ENCODE results near the gene RGSL1. TPM values are rescaled to one million over a fixed set of nuclear protein-coding genes. Genes with fewer than 3 reads are reported as not detected.

RGSL1 gene
- total RNA-seq, 1 donor from 2014 or later, result not detected

- Histone ChIP-seq H3K9me3 (ENCODE audit: control insufficient read depth in 3 of 3, low read length in 3 of 3) (no peaks in the 10 kb centered on the region), H3K27ac (ENCODE audit: low read depth, low read length) (no peak overlapping the region), H3K4me1 (ENCODE audit: control insufficient read depth in 3 of 3, insufficient read depth in 3 of 3, low read length in 3 of 3) (peaks cover 0 to 5% (median 0%) of the 10 kb centered on the region in 3 donors), H3K36me3 (ENCODE audit: control insufficient read depth in 3 of 3, insufficient read depth in 3 of 3, low read length in 3 of 3) (peaks cover 10 to 27% (median 25%) of the 10 kb centered on the region in 3 donors), H3K9ac (ENCODE audit: low read depth in 1 of 3, low read length in 3 of 3) (no peak overlapping the region), H3K27me3 (ENCODE audit: control insufficient read depth in 3 of 3, insufficient read depth in 3 of 3, low read length in 3 of 3) (no peaks in the 10 kb centered on the region), H3K4me3 (ENCODE audit: low read length in 3 of 3) (no peak overlapping the region)
These were observed 125.7 kb downstream of the RGSL1 start for GRCh38 chr1:182575540-182576149.

- Histone ChIP-seq H3K9me3 (ENCODE audit: control insufficient read depth in 3 of 3, low read length in 3 of 3) (no peaks in the 10 kb centered on the region), H3K9ac (ENCODE audit: low read depth in 1 of 3, low read length in 3 of 3) (no peak overlapping the region), H3K27ac (ENCODE audit: low read depth, low read length) (no peak overlapping the region), H3K4me3 (ENCODE audit: low read length in 3 of 3) (no peak overlapping the region), H3K36me3 (ENCODE audit: control insufficient read depth in 3 of 3, insufficient read depth in 3 of 3, low read length in 3 of 3) (peaks cover 10 to 36% (median 34%) of the 10 kb centered on the region in 3 donors), H3K4me1 (ENCODE audit: control insufficient read depth in 3 of 3, insufficient read depth in 3 of 3, low read length in 3 of 3) (peaks cover 0 to 9% (median 0%) of the 10 kb centered on the region in 3 donors), H3K27me3 (ENCODE audit: control insufficient read depth in 3 of 3, insufficient read depth in 3 of 3, low read length in 3 of 3) (no peaks in the 10 kb centered on the region)
These were observed 130.8 kb downstream of the RGSL1 start for GRCh38 chr1:182580736-182581135.

GRCh38 chr1:182584746-182585145 lies 134.8 kb downstream of the RGSL1 start:
- H3K4me3 ChIP-seq (ENCODE audit: low read length in 3 of 3), result no peak overlapping the region
- H3K27me3 ChIP-seq (ENCODE audit: control insufficient read depth in 3 of 3, insufficient read depth in 3 of 3, low read length in 3 of 3), result no peaks in the 10 kb centered on the region
- peaks cover 9 to 21% (median 11%) of the 10 kb centered on the region in 3 donors for H3K4me1 ChIP-seq (ENCODE audit: control insufficient read depth in 3 of 3, insufficient read depth in 3 of 3, low read length in 3 of 3)
- H3K9me3 ChIP-seq (ENCODE audit: control insufficient read depth in 3 of 3, low read length in 3 of 3), result no peaks in the 10 kb centered on the region
- H3K27ac ChIP-seq (ENCODE audit: low read depth, low read length), result no peak overlapping the region
- peaks cover 11 to 34% (median 31%) of the 10 kb centered on the region in 3 donors for H3K36me3 ChIP-seq (ENCODE audit: control insufficient read depth in 3 of 3, insufficient read depth in 3 of 3, low read length in 3 of 3)
- H3K9ac ChIP-seq (ENCODE audit: low read depth in 1 of 3, low read length in 3 of 3), result no peak overlapping the region

GRCh38 chr1:182586380-182586779 lies 136.4 kb downstream of the RGSL1 start:
- Histone ChIP-seq H3K27ac (ENCODE audit: low read depth, low read length) (no peak overlapping the region), H3K4me3 (ENCODE audit: low read length in 3 of 3) (no peak overlapping the region), H3K27me3 (ENCODE audit: control insufficient read depth in 3 of 3, insufficient read depth in 3 of 3, low read length in 3 of 3) (no peaks in the 10 kb centered on the region), H3K9me3 (ENCODE audit: control insufficient read depth in 3 of 3, low read length in 3 of 3) (no peaks in the 10 kb centered on the region), H3K9ac (ENCODE audit: low read depth in 1 of 3, low read length in 3 of 3) (no peak overlapping the region), H3K4me1 (ENCODE audit: control insufficient read depth in 3 of 3, insufficient read depth in 3 of 3, low read length in 3 of 3) (peaks cover 9 to 21% (median 11%) of the 10 kb centered on the region in 3 donors), H3K36me3 (ENCODE audit: control insufficient read depth in 3 of 3, insufficient read depth in 3 of 3, low read length in 3 of 3) (peaks cover 2 to 19% (median 17%) of the 10 kb centered on the region in 3 donors)

- H3K36me3 ChIP-seq (ENCODE audit: control insufficient read depth in 3 of 3, insufficient read depth in 3 of 3, low read length in 3 of 3), result peaks cover 2 to 16% (median 15%) of the 10 kb centered on the region in 3 donors
- no peak overlapping the region for H3K9ac ChIP-seq (ENCODE audit: low read depth in 1 of 3, low read length in 3 of 3)
- no peak overlapping the region for H3K27ac ChIP-seq (ENCODE audit: low read depth, low read length)
These were observed 137.1 kb downstream of the RGSL1 start for GRCh38 chr1:182587093-182587492.

GRCh38 chr1:182587666-182588499 lies 137.9 kb downstream of the RGSL1 start:
- H3K4me3 ChIP-seq (ENCODE audit: low read length in 3 of 3), result peak overlapping the region; percentile 80 to 92 (median 87)
- peak overlapping the region; percentile 83 to 92 (median 89) for H3K9ac ChIP-seq (ENCODE audit: low read depth in 1 of 3, low read length in 3 of 3)
- H3K27ac ChIP-seq (ENCODE audit: low read depth, low read length), result peak overlapping the region; percentile 89
- H3K9me3 ChIP-seq (ENCODE audit: control insufficient read depth in 3 of 3, low read length in 3 of 3), result no peaks in the 10 kb centered on the region
- H3K27me3 ChIP-seq (ENCODE audit: control insufficient read depth in 3 of 3, insufficient read depth in 3 of 3, low read length in 3 of 3), result no peaks in the 10 kb centered on the region
- H3K4me1 ChIP-seq (ENCODE audit: control insufficient read depth in 3 of 3, insufficient read depth in 3 of 3, low read length in 3 of 3), result peaks cover 9 to 21% (median 11%) of the 10 kb centered on the region in 3 donors
- H3K36me3 ChIP-seq (ENCODE audit: control insufficient read depth in 3 of 3, insufficient read depth in 3 of 3, low read length in 3 of 3), result peaks cover 2 to 11% (median 7%) of the 10 kb centered on the region in 3 donors

More at GRCh38 chr1:182587093-182587492, 137.1 kb downstream of the RGSL1 start:
- no peak overlapping the region for H3K4me3 ChIP-seq (ENCODE audit: low read length in 3 of 3)
- H3K4me1 ChIP-seq (ENCODE audit: control insufficient read depth in 3 of 3, insufficient read depth in 3 of 3, low read length in 3 of 3), result peaks cover 9 to 21% (median 11%) of the 10 kb centered on the region in 3 donors
- no peaks in the 10 kb centered on the region for H3K27me3 ChIP-seq (ENCODE audit: control insufficient read depth in 3 of 3, insufficient read depth in 3 of 3, low read length in 3 of 3)
- no peaks in the 10 kb centered on the region for H3K9me3 ChIP-seq (ENCODE audit: control insufficient read depth in 3 of 3, low read length in 3 of 3)

- Histone ChIP-seq H3K27me3 (ENCODE audit: control insufficient read depth in 3 of 3, insufficient read depth in 3 of 3, low read length in 3 of 3) (no peaks in the 10 kb centered on the region), H3K4me1 (ENCODE audit: control insufficient read depth in 3 of 3, insufficient read depth in 3 of 3, low read length in 3 of 3) (peaks cover 9 to 21% (median 11%) of the 10 kb centered on the region in 3 donors), H3K4me3 (ENCODE audit: low read length in 3 of 3) (peak within 1 kb of the TSS; percentile 80 to 92 (median 87)), H3K9ac (ENCODE audit: low read depth in 1 of 3, low read length in 3 of 3) (peak within 1 kb of the TSS; percentile 83 to 92 (median 89)), H3K27ac (ENCODE audit: low read depth, low read length) (peak within 1 kb of the TSS; percentile 89), H3K9me3 (ENCODE audit: control insufficient read depth in 3 of 3, low read length in 3 of 3) (no peaks in the 10 kb centered on the region), H3K36me3 (ENCODE audit: control insufficient read depth in 3 of 3, insufficient read depth in 3 of 3, low read length in 3 of 3) (peaks cover 2 to 8% (median 5%) of the 10 kb centered on the region in 3 donors)
These were observed 138.8 kb downstream of the RGSL1 start, which contains the start of gene RNASEL for GRCh38 chr1:182588500-182589396. TSS of gene RNASEL (minus strand) at chr1:182589256. CDS start at chr1:182586806, 2,450 bp downstream.

GRCh38 chr1:182589520-182589919 lies 139.6 kb downstream of the RGSL1 start:
- Histone ChIP-seq H3K9me3 (ENCODE audit: control insufficient read depth in 3 of 3, low read length in 3 of 3) (no peaks in the 10 kb centered on the region), H3K27ac (ENCODE audit: low read depth, low read length) (no peak overlapping the region), H3K4me3 (ENCODE audit: low read length in 3 of 3) (peak overlapping the region; percentile 80 to 92 (median 87)), H3K36me3 (ENCODE audit: control insufficient read depth in 3 of 3, insufficient read depth in 3 of 3, low read length in 3 of 3) (peaks cover 2 to 8% (median 5%) of the 10 kb centered on the region in 3 donors), H3K9ac (ENCODE audit: low read depth in 1 of 3, low read length in 3 of 3) (peak overlapping the region in 2 of 3 donors; percentile 83 to 89), H3K4me1 (ENCODE audit: control insufficient read depth in 3 of 3, insufficient read depth in 3 of 3, low read length in 3 of 3) (peaks cover 9 to 20% (median 11%) of the 10 kb centered on the region in 3 donors), H3K27me3 (ENCODE audit: control insufficient read depth in 3 of 3, insufficient read depth in 3 of 3, low read length in 3 of 3) (no peaks in the 10 kb centered on the region)

GRCh38 chr1:182589931-182590330 lies 140.0 kb downstream of the RGSL1 start:
- Histone ChIP-seq H3K9ac (ENCODE audit: low read depth in 1 of 3, low read length in 3 of 3) (no peak overlapping the region), H3K36me3 (ENCODE audit: control insufficient read depth in 3 of 3, insufficient read depth in 3 of 3, low read length in 3 of 3) (peaks cover 2 to 8% (median 5%) of the 10 kb centered on the region in 3 donors), H3K4me3 (ENCODE audit: low read length in 3 of 3) (no peak overlapping the region), H3K4me1 (ENCODE audit: control insufficient read depth in 3 of 3, insufficient read depth in 3 of 3, low read length in 3 of 3) (peaks cover 9 to 16% (median 11%) of the 10 kb centered on the region in 3 donors), H3K9me3 (ENCODE audit: control insufficient read depth in 3 of 3, low read length in 3 of 3) (no peaks in the 10 kb centered on the region), H3K27me3 (ENCODE audit: control insufficient read depth in 3 of 3, insufficient read depth in 3 of 3, low read length in 3 of 3) (no peaks in the 10 kb centered on the region), H3K27ac (ENCODE audit: low read depth, low read length) (no peak overlapping the region)

Measured in skeletal muscle tissue (tissue), 4 donors.